ENCODE results near the gene RNF208.
A peak's percentile ranks its signal among the peaks of the same experiment; 100 is the strongest.

Gene RNF208

DNA sequence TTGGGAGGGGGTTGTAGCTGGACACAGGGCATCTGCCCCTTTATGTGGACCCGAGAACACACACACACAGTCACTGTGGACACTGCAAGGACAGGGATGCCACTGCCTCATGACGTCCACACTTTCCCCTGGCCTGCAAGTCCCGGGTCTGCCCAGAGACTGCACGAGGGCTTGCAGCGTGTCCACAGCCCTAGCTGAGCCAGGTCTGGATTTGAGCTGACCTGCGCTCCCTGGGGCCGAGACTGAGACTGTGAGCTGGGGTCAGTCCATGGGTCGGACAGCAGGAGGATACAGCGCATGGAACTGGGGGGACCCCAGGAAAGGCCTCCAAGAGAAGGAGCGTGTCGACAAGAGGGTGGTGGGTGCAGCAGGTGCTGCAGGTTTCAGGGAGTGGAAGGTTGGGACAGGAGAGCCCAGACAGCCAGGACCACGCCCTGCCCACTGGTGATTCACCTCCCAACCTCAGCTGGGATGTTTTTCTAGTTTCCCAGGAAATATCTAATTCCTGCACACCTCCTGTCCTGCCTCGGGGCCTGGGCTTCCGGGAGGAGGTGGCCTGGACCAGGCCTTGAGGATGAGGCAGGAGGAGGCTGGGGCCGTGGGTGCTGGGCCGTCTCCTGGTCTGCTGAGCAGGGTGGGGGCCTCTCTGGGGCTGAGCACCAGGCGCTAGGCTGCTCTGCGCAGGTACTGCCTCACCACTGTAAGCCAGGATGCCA is 4.5 kb upstream of the RNF208 start:
- no peak for DNase-seq

DNA sequence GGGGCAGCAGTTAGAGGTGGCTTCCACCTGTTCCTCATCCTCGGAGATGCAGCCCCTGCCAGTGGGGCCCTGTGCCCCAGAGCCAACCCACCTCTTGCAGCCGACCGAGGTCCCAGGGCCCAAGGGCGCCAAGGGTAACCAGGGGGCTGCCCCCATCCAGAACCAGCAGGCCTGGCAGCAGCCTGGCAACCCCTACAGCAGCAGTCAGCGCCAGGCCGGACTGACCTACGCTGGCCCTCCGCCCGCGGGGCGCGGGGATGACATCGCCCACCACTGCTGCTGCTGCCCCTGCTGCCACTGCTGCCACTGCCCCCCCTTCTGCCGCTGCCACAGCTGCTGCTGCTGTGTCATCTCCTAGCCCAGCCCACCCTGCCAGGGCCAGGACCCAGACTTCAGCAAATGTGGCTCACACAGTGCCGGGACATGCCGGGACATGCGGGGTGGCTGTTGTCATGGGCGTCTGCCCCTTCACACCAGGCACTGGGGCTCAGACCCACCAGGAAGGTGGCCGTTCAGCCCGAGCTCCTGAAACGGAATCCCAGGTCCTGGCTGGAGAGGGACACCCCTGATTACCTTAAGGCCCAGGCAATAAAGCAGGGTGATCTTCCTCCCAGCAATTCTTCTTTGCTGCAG is 3.8 kb upstream of the RNF208 start:
- no peak for DNase-seq

DNA sequence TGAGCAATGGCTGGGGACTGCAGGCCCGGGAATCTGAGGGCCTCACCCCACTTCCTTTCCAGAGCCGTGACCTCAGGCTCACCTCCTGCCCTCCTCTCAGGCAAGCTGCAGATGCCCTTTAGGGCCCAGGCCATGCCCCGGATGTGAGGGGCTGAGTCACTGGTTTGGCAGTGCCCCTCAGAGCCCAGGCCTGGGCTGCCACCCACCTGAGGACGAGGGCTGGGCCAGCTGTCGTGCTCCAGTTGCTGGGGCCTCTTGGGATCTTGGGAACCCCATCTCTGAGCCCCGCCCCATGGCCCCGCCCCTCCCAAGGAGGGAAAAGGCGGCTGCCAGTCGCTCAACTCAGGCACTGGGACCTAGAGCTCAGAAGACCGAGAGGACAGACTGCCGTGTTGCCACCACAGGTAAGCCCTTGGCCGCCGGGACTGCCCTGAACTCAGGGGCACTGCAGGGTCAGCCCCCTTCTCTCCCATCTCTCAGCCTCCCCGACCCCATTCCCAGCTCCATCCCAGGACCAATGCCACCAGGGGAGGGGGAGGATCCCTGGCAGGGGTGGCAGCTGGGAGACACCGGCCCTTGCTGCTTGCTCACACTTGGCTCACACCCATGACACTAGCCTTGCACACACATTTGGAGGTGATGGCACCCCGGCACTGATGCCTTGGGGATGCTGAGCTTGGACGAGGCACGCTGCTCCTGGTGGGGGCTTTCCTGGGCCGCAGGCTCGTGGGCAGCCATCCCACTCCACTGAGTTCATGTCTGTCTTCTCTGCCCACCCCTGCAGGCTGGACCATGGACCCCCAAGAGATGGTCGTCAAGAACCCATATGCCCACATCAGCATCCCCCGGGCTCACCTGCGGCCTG is 3.0 kb upstream of the RNF208 start, which contains the start of gene CYSRT1:
Gene CYSRT1 (plus strand): TSS at position 345 of the 865 bp plus-strand sequence. CDS start 448 bp downstream, at position 793.
- DNase-seq = no peak

DNA sequence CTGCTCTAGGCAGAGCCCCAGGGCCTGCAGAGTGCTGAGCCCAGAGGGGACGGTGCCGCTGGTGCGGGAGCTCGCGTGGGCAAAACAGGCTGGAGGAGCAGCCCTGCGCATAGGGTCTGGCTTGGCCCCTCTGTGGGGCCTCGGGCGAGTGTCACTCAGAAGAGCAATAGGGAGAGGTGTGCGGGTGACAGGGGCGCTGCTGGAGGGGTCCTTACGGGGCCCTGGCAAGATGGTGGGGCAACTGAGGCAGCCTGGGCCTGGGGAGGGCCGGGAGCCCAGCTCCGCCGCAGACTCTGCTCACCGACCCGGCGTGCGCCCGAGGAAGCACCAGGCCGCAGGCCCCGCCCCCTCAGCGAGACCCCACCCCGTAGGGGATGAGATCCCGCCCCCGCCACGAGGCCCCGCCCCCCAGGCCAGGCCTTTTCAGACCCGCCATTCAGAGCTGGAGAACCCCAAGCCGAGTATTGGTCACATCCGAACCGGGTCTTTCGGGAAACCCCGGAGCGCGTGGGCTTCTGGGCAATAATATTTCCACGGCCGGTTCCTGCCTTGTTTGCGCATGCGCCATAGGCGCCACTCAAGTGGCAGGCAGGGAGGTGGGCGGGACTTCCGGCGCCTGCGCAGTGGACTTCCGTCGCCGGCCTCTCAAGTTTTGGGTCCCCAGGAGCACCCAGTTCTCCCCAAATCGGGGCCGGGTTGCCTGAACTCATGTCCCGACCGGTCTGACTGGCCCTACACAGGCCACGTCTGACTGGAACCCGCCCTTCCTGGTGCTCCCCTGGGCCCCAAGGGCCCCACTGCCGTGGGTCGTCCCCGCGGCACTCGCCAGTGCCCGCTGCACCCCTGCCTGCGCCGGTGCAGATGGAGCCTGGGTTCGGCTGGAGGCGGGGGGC is 1.3 kb upstream of the RNF208 start:
- DNase-seq = peak; percentile 92

DNA sequence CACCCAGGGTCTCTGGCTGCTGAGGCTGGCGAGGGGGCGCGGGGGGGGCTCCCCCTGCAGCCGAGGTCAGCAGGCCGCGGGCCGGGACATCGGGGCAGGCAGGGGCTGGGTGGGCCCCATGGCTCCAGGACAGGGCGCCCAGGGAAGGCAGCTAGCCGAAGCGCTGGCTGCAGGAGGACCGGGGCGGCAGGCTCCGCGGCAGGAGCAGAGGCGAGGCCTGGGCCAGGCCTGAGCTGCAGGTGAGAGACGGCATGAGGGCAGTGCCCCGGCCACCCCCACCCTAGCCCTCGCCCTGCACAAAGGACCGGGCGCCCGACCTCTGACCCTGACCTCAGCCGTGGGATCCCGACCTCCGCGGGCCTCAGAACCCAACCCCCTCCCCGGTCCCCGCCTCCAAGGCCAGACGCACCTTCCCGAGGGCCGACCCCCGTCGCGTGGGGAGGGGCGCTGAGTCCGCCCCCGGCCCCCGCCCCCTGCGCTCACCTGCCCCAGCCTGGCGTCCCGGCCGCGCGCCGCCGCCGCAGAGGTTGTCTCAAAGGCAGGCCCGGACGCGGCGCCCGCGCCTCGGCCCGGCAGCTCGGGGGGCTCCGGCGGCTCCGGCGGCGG is 431 bp downstream of the RNF208 start:
- no peak for DNase-seq

DNA sequence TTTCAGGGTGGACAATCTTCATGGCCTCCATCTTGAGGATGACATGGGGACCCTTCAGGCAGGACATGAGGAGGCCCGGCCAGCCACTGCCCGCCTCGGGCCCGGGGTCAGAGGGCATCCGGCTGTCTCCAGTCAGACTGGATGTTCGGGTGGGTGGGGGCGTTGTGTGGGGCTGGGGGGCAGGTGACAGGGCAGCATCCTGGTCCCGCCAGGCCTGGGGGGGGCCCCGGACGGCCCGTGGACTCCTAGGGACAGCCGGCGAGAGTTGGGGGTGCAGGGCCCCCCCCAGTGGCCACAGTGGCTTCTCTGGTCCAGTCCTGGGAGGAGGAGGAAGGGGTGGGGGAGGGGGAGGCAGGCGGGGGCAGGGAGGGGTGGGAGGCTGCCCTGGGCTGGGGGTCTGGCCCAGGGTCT is 940 bp downstream of the RNF208 start:
- DNase-seq = no peak

DNA sequence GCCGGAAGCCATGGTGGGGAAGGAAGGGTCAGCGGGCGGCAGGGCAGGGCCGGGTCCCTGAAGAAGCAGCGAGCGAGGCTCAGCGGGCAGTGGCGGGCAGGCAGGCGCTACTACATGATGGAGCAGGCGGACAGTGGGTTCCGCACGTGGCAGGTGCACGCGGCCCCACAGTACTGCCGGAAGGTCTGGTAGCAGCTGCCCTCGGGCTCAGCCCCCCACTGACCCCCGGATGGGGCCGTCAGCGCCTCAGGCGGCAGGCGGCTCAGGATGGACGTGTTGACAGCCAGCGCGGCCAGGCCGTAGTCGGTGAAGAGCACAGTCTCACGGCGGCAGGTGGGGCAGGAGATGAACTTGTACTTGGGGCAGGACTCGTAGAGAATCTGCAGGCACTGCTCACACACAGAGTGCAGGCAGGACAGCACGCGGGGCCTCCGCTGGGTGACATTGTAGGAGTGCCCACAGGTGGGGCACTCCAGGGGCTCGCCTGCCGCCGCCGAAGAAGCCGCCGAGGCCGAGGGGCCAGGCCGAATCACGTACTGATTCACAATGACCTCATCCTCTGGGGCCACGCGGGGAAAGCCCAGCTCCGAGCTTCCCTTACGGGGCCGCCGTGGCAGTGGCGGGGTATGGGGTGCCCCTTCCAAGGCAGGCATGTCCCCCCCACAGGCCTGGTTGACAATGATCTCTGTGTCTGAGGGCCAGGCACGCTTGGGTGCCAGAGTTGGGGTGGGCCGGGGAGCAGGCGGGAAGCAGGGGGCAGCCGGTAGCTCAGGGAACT is 1.5 kb downstream of the RNF208 start:
- no peak for DNase-seq

DNA sequence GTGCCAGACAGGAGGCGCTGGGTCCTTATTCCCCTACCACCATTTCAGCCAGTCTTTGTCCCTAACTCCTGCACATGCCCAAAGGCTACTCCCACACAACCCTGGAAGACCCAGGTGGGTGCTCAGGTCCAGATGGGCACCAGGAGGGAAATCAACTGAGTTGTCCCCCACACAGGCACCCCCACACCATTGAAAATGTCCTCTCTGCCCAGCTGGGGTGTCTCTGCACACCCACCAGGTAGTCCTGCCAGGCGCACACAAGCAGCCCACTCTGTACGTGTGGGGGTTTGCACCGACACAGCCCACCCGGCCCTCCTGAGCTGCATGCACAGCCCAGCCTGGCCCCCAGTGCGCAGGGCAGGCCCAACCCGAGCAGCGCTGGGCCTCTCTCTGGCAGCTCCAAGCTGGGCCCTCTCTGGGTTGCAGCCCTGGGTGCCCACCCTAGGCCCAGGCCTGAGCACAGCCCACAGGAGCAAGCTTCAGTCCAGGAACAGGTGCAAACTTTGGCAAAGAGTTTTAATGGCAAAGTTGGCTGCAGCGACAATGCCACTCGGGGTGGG is 2.2 kb downstream of the RNF208 start:
- DNase-seq = no peak

DNA sequence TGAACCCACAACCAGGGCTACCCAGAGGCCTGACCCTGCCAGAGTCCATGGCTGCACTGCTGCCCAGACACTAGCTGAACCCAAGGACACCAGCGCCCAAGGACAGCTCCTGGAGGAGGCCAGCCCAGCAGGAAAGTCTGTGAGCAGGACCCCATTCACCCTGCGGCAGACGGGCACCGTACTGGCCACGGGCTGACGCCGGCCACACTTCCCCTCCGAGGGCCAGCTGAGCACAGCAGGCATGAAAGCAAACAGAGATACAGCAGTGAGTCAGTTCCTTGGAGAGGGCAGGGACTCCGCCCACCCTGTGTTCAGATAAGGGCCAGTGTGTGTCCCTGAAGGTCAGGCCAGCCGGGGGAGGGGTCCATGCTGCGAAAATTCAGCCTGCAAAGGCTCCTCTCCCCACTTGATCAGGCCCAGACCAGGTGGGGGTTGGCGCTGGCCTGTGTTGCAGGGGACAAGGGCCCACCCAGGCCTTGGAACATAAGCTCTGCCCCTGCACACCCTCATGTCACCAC is 3.2 kb downstream of the RNF208 start:
- no peak for DNase-seq

DNA sequence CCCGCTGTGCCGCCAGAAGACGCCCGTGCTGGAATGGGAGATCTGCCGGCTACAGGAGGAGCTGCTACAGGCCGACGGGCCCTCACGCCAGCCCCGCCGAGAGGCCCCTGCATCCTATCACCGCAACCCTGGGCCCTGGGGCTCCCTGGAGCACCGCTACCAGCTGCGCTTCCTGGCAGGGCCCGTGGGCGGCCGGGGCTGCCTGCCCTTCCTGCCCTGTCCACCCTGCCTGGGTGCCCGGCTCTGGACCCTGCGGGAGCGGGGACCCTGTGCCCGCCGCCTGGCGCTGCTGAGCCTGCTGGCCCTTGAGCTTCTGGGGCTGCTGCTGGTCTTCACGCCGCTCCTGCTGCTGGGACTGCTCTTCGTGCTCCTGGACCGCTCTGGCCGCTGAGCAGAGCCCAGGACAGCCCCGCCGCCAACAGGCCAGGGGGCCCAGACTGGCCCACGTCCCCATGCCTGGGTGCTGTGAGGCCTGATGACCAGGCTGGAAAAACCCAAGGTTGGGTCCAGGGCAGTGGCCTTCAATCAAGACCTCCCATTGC is 3.8 kb downstream of the RNF208 start:
- no peak for DNase-seq

DNA sequence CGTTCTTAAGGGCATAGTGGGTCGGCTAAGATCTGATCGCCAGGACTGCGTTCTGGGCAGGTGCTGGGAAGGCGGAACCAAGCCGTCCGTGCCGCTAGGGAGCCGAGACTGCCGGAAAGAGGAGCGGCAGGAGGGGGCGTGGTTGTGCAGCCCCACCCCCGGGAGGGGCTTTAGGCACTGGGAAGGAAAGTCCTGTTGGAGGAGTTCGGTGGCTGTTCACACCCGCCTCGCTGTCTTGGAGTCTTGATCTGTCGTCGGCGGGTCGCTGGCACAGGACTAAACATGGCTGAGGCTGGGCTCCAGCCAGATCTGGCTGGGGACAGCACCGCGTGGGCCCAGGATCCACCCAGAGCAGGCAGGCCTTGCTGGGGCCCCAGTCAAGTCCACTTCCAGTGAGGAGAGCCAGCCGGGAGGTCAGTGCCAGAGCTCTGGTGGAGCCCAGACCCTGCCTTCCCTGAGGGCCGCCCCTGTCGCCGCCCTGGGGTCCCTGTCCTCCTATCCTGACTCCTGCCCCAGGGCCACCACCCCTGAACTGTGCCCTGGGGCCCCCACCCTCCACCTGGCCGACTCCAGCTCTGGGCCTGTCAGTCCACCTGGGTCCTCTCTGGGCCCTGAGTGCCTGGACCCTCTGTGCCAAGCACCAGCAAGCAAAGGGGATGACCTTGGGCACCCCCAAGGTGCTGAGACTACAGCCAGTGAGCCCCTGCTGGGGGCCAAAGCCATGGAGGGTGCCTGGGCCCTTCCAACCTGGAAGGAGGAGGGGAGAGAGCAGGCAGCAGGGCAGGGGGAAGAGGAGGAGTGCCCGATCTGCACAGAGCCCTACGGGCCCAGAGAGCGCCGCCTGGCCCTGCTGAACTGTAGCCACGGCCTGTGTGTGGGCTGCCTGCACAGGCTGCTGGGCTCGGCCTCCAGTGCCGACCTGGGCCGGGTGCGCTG is 4.5 kb downstream of the RNF208 start:
- DNase-seq = peak; percentile 65

DNA sequence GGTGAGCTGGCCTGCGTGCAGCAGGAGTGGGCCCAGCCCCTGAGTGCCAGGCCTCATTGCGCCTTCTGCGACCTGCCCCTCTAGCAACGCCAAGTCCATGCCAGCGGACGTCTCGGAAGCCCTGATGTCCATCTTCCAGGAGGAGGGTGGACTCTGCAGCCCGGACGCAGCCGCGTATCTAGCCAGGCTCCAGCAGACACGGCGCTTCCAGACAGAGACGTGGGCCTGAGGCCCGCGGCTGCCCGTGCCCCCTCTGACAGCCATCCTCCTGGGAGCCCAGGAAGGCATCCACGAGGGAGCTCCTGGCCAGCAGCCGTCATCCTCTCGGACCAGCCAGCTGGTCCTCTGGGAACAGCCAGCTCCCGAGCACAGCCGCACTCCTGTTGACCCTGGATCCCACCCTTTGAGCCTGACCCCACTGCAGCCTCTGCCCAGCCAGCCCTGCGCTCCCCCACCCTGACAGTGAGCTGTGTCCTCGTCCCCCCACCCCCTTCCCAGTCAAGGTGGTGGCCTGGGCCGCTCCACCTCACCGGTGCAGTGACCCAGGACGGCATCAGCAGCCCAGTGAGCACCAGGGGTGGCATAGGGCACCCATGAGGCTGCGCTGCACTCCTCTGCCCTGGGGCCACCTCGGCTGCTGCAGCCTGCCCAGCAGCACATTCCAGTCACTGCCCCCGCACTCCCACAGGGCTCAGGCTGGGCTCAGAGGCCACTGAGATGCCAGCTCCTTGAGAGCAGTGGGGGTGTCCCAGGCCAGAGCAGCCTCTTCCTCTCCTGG is 5.7 kb downstream of the RNF208 start:
- no peak for DNase-seq

DNA sequence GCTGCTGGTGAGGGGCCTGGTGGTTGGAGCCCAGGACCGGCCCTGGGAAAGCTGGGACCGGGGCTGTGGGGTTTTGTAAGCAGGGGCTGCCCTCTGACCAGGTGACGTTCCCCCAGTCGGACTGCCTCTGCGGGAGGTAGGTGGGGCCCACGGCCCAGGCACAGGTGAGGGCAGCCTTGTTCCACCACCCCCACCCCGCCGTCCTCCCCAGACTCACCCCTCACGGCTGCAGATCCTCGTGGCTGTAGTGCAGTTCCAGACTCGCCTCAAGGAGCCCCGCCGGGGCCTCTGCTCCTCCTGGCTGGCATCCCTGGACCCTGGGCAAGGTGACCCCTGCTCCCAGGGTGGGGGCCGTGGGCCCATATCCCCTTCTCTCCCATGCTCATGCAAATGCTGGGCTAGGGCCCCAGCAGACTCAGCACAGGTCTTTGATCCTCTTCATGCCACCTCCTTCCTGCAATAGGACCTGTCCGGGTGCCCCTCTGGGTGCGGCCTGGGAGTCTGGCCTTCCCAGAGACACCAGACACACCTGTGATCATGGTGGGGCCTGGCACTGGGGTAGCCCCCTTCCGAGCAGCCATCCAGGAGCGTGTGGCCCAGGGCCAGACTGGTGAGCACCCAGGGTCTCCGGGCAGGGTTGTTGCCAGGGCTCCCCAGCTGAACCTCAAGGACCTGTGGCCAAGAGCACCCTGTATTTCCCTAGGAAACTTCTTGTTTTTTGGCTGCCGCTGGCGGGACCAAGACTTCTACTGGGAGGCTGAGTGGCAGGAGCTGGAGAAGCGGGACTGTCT is 6.6 kb downstream of the RNF208 start:
- DNase-seq = no peak

DNA sequence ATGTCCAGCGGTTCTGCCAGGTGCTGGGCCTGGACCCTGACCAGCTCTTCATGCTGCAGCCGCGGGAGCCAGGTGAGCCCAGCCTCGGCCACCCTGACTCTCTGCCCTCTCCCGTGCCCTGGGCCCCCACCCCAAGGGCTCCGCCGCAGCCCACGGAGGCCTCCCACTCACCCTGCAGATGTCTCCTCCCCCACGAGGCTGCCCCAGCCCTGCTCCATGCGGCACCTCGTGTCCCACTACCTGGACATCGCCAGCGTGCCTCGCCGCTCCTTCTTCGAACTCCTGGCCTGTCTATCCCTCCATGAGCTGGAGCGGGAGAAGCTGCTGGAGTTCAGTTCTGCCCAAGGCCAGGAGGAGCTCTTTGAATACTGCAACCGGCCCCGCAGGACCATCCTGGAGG is 7.4 kb downstream of the RNF208 start:
- no peak for DNase-seq

DNA sequence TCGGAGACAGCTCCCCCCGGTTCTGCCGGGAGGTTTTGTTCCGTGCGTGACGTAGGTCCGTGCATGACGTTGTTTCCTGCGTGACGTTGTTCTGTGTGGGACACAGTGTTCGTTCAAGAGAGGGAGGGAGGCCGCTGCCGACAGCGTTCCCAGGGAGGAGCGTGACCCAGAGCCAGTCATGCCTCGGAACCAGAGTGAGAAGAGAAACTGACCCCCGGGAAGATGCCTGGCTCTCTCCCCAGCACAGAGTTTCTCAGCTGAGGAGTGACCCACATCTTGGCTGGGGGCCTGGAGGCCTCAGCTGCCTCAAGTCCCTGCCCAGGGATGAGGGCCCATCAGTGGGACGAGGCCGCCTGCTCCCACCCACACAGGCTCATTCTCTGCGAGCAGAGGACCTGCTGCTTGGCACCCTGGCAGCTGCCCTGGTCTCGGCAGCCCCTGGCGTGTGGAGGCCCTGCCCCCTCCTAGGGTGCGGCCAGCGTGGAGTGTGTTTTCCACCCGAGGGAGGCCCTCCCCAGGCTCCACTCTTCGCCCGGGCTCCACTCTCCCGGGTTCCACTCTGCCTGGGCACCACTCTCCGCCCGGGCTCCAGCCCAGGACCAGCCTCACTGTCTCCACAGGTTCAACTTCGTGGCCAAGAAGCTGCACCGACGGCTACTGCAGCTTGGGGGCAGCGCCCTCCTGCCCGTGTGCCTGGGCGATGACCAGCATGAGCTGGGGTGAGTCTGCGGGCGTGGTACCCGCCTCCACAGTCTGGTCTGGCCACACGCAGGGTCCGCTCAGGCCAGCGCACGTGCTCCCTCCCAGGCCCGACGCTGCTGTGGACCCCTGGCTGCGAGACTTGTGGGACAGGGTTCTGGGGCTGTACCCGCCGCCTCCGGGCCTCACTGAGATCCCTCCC is 8.6 kb downstream of the RNF208 start:
- DNase-seq = peak; percentile 17

DNA sequence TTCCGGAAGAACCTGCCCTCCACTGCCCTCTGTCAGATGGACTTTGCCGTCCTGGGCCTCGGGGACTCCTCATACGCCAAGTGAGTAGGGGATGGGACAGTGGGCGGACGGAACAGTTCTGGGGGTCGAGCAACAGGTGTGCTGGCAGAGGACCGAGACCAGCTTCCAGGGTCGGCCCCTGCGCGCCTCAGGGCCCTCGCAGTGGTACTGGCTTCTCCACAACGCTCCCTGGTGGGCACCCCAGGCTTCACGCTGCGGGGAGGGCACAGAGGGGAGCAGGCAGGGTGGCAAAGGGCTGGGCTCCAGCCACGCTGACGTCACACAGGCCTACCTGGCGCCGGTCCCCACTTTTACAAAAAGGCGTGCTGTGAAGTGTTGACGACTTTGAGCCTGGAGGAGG is 9.5 kb downstream of the RNF208 start:
- DNase-seq = no peak

DNA sequence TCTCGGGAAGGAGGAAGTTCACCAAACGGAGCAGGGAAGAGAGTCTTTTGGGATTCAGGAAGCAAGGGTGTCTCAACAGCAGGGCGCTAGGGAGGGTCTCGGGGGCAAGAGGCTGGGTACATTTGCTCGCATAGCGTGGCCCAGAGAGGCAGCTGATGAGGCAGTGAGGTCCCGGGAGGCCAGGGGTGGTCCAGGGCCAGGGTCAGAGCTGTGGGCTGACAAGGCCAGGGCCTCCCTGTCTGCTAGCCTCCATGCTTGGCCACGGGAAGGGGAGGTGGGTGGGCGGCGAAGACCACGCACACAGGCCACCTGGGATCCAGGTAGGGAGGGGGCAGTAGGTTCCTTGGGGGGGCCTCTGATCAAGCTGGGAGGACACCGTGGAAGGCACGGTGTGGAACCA is 10.5 kb downstream of the RNF208 start:
- no peak for DNase-seq
